HG02678 (cell line): ENCODE data around the gene STIP1.
A peak's percentile ranks its signal among the peaks of the same experiment; 100 is the strongest.

Experiments
- ATAC-seq: cut with Tn5 transposase; IDR thresholded peaks from one replicate; pipeline ENCODE4 v1.9.1; 2021; ENCODE audit warnings: mild to moderate bottlenecking, moderate library complexity; ENCODE audit not compliant: unreplicated experiment

STIP1 gene

DNA sequence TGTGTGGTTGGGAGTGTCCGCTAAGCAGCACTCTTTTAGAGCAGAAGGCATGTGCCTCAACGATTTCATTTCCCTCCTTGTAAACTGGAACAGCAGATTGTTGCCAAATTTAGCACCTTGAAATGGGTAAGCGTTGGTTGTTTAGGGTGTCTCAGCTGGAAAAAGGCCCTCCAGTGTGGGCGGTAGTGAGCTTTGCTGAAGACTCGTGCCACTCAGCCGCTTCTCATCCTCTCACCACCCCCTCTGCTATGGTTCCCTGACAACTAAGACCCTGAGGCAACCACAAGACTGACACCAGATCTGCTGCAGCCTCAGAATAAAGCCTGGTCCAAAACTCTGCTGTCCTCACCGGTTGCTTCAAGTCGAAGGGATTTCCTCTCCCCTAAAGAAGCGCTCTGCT lies 10.7 kb downstream of the STIP1 start:
- no peak for ATAC-seq

DNA sequence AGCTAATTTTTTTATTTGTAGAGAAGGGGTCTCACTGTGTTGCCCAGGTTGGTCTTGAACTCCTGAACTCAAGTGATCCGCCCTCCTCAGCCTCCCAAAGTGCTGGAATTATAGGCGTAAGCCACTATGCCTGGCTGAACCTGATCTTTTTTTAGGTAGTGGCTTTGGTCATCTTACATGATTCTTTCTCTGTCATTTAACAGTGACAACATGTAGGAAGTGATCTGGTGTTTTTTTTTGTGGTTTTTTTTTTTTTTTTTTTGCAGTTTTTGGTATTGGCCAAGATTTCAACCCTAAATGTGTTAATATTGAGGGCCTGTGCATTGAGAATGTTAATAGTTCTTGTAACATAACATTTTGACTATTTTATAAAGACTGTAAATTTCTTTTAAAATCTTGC lies 12.5 kb downstream of the STIP1 start:
- ATAC-seq = no peak

- ATAC-seq = no peak
Measured at GRCh38 chr11:64201543-64201942, 15.6 kb downstream of the STIP1 start.

- no peak for ATAC-seq
Measured at GRCh38 chr11:64202992-64203391, 17.0 kb downstream of the STIP1 start.

DNA sequence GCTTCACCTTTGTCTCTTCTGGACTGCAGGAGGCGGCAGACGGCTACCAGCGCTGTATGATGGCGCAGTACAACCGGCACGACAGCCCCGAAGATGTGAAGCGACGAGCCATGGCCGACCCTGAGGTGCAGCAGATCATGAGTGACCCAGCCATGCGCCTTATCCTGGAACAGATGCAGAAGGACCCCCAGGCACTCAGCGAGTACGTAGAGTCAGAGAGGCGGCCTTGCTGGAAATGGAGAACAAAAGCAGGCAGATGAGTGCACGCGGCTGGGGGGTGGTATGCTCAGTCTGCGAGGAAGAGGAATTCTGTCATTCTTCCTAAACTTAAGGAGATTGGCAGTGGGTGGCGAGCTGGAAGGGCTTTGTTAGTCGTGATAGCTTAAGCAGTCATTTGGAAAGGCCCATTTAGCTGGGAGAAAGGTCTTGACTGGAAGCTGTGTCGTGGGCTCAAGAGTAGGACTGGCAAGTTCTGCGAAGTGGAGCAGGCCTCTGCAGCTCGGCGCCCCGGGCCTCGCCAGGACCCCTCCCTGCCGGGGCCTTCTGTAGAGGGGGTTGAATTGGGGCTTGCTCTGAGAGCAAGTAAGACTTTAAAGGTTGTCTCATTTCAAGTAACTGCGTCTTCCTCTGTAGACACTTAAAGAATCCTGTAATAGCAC lies 17.6 kb downstream of the STIP1 start:
- ATAC-seq = no peak

DNA sequence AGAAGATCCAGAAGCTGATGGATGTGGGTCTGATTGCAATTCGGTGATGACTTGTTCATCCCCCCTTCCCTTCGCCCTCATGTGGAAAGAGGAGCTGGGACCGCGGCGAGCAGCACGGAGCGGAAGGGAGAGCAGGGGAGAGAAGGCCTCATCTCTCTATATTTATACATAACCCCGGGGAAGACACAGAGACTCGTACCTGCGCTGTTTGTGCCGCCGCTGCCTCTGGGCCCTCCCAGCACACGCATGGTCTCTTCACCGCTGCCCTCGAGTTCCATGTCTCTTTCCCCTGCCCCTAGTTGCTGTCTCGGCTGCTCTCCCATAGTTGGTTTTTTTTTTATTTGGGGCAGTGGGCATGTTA lies 18.1 kb downstream of the STIP1 start:
- ATAC-seq = no peak

DNA sequence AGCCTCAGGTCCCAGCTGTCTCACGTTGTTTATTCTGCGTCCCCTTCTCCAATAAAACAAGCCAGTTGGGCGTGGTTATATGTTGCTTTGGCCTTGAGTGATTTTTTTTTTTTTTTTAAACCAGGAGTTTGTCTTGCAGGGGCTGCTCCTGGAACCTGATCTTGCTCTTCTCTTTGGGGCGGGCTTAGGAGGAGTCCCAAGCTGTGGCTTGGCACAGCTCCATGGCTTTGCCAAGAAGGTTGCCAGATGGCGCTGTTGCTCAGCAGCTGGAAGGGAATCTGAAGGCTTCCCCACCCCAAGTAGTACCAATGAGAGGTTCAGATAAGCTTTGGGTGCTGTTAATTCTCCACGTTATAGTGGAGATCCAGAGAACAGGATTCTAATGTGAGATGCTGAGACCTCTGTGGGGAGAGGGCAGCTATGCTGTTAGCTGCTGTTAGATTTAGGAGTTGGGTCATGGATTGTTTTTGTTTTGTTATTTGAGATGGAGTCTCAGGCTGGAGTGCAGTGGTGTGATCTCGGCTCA lies 18.6 kb downstream of the STIP1 start:
- ATAC-seq = no peak

DNA sequence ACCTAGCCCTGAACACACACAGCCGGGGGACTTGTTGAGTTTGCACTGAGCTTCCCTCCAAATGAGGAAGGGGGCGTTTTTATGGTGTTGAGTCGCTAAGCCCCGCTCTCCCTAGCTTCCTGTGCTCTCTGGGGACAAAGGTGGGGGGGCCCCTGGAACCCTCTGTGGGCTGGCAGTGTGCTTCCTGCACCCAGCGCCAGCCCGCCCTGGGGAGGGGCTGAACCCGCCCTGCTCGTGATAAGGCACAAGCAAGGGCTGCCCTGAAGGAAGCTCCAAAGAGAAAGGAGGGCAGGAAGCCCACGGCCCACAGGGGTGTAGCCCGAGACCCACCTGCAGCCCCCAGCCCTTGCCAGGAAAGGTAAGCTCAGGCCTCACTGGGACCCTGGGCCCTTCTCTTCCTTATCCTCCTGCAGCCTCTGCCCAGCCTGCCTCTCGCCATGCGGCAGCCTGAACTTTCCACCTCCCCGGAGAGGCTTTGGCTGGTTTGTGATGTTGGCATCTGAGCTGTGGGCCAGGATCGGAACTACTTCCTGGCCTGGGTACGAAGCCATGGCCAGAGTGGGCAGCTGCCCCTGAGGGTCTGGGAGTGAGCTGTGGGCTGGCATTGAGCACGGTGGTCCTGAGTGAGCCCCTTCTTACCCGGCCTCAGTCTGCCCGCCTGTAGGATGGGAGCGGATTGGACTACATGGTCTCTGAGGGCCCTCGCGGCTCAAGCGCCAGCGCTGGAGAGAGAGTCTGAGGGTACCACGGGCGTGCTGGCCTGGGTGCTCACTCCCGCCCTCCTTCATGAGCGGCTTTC lies 20.7 kb downstream of the STIP1 start, which contains the start of gene FERMT3:
FERMT3 (plus strand) TSS at position 265 of the 799 bp plus-strand sequence. CDS start 644 bp downstream, outside the sequence.
- peak; percentile 44 for ATAC-seq

GRCh38 chr11:64207256-64208085 lies 21.5 kb downstream of the STIP1 start:
- ATAC-seq = peak; percentile 57

DNA sequence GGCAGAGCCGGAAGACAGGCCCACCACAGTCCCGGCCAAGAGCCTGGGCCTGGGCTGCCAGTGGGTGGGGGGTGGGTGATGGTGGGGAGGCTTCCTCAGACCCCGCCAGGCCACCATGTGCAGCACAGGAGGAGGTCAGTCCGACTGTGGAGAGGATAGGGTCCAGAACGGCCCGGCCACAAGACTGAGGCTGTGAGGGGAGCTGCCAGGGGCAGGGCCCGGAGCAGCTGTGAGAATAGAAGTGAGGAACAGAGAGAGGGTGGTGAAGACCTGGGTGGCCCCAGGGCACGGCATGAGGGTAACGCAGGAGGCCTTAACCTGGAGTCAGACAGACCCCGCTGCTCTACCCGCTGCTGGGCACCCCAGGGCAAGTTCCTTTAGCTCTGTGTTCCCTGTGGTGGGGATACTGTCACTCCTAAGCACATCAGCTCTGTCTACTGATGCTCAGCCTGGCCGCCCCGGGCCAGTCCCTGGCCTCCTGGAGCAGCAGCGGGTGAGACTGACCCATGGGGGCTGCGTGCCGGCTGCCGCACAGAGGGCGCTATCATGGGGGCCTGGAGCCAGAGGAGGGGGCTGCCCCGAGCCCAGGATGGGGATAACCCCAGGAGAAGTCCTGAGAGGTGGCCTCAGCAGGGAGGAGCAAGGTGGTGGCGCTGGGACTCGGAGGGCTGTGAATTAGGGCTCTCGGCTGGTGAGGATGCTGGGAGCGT lies 22.3 kb downstream of the STIP1 start:
- no peak for ATAC-seq

GRCh38 chr11:64208796-64209562 lies 23.0 kb downstream of the STIP1 start:
- no peak for ATAC-seq

DNA sequence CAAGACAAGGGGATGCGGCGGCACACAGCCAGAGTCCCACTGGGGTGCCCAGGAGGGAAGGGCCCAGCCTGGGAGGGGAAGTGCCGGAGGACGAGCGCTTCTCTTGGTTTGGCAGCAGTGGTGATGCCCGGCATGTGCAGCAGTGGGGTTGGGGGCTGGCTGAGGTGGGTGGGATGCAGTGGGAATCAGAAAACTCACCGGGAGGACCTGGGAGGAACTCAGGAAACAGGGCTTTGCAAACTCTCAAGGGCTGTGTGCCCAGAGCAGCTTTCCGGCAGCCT lies 23.5 kb downstream of the STIP1 start:
- ATAC-seq = no peak

DNA sequence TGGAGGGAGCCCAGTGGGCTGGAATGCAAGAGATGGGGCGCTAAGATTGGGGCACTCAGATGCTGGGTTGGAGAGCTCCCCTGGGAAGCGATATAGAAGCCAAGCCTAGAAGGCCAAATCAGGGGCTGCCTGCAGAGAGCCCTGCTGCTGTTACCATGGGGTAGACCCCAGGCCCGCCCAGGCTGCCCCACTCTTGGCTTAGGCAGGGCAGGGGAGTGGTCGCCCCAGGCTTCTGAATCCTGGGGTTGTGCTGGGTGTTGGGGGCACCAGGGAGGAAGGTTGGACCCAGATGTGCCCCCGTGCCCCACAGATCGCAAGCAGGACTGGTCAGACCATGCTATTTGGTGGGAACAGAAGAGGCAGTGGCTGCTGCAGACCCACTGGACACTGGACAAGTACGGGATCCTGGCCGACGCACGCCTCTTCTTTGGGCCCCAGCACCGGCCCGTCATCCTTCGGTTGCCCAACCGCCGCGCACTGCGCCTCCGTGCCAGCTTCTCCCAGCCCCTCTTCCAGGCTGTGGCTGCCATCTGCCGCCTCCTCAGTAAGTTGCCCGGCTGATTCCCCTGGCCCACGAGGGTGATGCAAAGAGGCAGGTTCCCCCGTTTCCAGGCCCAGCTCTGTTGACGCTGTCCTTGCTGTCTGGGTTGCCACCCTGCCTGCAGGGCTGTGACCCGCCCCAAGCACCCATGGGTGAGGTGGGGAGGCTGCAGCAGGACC lies 24.5 kb downstream of the STIP1 start:
- no peak for ATAC-seq

DNA sequence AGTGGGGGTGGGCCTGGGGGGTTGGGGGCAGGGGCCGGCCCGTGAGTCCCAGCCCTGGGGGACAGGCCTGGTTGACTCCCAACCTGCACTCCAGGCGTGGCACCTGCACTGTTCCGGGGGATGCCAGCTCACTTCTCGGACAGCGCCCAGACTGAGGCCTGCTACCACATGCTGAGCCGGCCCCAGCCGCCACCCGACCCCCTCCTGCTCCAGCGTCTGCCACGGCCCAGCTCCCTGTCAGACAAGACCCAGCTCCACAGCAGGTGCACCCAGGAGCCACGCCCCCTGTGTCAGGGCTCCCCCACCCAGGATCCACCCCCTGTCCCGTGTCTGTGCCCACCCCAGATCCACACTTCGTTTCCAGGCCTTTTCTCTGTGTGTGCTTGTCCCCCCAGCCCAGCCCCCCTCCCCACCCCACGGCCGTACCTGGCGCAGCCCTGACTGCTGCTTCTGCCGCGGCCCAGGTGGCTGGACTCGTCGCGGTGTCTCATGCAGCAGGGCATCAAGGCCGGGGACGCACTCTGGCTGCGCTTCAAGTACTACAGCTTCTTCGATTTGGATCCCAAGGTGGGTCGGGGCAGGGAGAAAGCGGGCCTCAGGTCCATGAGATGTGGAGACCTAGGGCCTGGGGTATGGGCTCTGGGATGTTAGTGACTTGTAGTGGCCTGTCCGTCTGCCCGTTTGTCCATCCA lies 25.4 kb downstream of the STIP1 start:
- no peak for ATAC-seq

GRCh38 chr11:64216879-64217278 lies 30.9 kb downstream of the STIP1 start:
- ATAC-seq = no peak

DNA sequence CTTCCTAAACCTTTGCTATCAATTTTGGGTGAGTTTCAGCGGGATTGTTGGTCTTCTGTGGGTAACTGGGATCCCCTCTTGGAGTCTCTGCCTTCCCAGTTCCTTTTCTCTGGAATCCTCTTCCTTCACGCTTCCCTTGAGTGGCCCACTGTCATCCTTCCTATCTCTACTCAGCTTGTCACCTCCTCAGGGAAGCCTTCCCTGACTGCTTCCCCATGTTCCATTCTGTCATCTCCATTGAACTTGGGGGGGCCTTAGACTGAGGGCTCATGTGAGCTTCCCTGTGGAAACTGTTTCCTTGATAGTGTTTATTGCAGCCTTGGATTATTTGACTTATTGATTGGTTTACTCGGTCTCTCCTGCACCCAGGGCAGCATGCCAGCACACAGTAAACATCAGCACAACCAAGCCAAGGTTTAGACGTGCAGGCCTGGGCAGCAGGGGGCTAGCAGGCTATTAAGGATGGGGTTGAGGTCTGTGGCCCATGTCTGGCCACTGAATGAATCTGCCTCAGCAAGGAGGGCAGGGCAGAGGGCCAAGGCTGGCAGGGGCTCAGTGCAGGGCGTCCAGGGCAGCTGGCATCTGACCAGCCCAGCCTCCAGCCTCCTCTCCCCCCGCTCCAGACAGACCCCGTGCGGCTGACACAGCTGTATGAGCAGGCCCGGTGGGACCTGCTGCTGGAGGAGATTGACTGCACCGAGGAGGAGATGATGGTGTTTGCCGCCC lies 32.8 kb downstream of the STIP1 start:
- no peak for ATAC-seq

- ATAC-seq = no peak
Measured at GRCh38 chr11:64219354-64219684, 33.3 kb downstream of the STIP1 start.

- ATAC-seq = no peak
Measured at GRCh38 chr11:64219755-64220154, 33.8 kb downstream of the STIP1 start.
